NOMO-1 treated with dmso at 0.1 percent for 144 hours (cell line): ENCODE measurements around the gene LLPH.

Experiments
- DNase-seq: peaks from one replicate; lab custom pipeline; 2025; ENCODE audit not compliant: unreplicated experiment; lab: John Stamatoyannopoulos, UW

LLPH gene

GRCh38 chr12:66143868-66144267 lies 13.3 kb upstream of the LLPH start:
- no peak for DNase-seq

DNA sequence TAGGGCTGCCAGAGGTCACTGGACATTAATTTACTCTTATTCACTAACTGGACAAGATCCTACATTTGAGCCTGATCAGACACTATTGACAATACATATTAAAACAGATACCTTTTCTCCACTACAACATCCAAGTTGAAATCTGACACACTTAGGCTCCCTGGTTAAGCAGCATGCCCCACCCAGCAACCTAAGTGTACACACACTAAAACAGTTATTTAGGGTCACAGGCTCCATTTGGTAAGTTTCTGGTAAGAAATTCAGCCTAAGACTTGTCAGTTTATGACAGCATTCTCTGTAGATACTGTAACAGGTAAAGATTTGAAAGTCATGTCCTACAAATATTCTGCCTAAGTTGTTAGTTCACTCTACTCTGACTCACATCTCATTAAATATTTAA lies 12.3 kb upstream of the LLPH start:
- DNase-seq, result no peak

- no peak for DNase-seq
Observed at GRCh38 chr12:66141299-66141698, 10.7 kb upstream of the LLPH start.

DNA sequence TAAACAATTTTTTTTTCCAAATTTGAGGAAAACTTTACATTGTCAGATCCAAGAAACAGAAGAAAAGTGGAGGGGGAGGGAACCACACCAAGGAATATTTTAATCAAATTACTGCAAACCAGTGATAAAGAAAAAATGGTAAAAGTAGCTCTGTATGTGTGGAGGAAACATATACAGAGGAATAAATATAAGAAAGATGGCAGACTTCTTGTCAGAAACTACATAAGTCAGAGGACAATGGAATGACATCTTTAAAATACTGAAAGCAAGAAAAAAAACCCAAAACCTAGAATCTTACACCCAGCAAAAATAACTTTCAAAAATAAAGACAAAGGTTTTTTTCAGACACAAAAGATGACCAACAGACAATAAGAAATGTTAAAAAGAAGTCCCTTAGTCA lies 10.2 kb upstream of the LLPH start:
- DNase-seq, result no peak

- DNase-seq, result no peak
Observed at GRCh38 chr12:66139328-66139727, 8.8 kb upstream of the LLPH start.

- no peak for DNase-seq
Observed at GRCh38 chr12:66137937-66138336, 7.4 kb upstream of the LLPH start.

DNA sequence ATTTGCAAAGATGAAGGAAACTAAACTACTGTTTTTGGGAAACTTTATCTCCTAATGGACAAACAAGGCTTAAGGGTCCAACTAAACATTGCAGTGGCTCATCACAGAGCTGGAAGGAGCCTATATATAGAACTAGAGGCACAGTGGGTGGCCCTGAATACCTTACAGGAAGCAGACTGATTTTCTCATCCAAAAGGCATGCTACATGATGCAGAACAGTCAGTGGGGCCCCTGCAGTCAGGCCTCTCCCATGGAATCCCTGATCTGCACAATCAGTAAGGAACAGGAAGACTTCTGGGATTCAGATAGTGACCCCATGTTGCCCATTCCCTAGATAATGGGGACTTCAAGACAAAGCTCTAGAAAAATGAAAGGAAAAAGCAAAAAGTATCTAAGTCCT lies 1.9 kb upstream of the LLPH start:
- no peak for DNase-seq

GRCh38 chr12:66131067-66131688 lies 628 bp upstream of the LLPH start:
- no peak for DNase-seq

- no peak for DNase-seq
Observed at GRCh38 chr12:66129934-66130266, 650 bp downstream of the LLPH start.

- DNase-seq, result no peak
Observed at GRCh38 chr12:66127650-66128049, 2.9 kb downstream of the LLPH start.

- no peak for DNase-seq
Observed at GRCh38 chr12:66120477-66120876, 10.1 kb downstream of the LLPH start.

- DNase-seq, result peak; percentile 69
Observed at GRCh38 chr12:66119870-66120241, 10.7 kb downstream of the LLPH start.

DNA sequence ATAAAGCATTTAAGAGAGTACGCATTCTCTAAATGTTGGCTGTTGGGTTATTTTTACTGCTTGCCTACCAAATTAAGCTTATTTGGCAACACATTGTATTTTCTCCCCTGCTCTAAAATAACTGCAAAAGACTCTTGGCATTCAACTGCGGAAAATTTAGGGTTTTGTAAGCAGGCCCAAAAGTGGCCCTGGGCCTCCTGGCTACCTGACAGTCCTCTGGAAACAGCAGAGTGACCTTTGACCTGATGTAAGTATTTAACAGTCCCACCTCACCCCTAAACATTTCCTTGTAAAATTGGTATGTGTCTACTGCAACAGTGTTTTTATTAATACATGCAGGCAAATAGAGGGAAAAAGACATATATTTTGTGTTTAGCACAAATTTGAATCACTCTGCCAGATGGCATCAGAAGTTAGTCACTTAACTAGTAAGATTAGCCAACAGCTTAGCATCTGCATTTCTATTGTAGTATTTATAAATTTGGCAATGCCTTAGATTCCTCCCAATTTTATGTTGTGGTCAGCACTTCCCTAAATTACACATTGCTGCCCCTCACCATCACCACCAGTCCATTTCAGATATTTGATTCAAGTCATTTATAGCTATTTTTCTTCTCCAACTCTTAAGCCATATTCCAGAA lies 11.2 kb downstream of the LLPH start:
- peak; percentile 69 for DNase-seq

DNA sequence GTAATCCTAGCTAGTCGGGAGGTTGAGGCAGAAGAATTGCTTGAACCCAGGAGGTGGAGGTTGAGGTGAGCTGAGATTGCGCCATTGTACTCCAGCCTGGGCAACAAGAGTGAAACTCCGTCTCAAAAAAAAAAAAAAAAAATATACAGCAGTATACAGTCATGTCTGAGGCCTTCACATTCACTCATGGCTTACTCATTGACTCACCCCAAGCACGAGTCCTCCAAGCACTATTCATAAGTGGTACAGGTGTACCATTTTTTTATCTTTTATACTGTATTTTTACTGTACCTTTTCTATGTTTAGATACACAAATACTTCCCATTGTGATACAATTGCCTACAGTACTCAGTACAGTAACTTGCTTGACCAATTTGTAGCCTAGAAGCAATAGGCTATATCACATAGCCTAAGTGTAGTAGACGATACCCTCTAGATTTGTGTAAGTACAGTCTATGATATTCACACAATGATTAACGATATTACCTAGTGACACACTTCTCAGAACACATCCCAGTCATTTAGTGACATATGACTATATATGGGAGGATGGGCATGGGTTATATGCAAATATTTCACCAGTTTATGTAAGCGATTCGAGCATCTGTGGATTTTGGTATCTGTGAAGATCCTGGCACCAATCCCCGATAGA lies 12.2 kb downstream of the LLPH start:
- DNase-seq, result no peak

DNA sequence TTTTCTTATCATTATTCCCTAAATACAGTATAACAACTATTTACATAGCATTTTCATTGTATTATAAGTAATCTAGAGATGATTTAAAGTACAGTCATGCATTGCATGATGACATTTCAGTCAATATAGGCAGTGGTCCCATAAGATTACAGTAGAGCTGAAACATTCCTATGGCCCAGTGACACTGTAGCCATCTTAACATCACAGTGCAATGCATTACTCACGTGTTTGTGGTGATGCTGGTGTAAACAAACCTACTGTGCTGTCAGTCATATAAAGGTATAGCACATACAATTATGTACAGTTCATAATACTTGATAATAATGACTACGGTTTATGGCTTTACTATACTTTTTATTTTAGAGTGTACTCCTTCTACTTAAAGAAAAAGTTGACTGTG lies 13.3 kb downstream of the LLPH start:
- DNase-seq, result no peak

DNA sequence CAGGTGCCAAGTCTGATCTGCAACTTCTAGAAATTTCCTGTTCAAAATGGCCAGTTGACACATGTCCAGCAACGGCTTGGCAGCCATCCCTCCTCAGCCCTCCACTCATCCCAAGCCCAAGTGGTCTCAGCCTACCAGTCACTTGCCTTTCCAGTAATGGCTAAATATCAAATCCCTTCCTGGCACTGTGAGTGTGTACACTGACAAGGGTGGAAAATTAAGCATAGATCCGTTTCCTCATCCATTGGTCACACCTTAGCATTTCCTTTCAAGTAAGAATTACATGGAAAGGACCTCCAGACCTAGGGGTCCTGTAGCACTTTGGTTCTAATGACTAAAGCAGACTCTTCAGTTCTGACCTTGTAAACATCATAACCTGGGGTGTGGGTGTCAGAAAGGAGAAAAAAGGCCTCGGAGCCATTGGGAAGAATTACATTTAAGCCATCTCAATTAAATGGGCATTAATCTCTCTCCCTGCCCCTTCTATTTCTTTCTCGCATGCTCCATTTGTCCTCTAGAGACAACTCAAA lies 15.4 kb downstream of the LLPH start:
- DNase-seq, result no peak

- DNase-seq, result no peak
Observed at GRCh38 chr12:66113471-66113870, 17.1 kb downstream of the LLPH start.

DNA sequence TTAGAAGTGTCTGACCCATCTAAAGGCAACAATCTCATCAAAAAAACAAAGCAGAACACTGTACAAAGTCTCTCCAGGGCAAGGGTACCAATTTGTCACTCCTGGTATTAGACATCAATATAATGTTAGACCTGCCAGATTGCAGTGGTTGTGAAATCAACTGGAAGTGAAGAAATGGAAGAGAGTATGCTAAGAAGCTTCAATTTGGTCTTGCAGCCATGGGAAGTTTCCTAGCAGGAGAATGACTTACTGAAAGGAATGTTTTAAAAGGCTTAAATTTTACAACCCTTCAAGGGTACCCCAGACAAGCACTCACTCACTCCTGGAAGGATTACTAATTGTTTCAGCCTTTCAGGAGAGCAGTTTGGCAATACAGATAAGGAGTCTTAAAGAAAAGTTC lies 18.9 kb downstream of the LLPH start:
- DNase-seq, result no peak

GRCh38 chr12:66109056-66109455 lies 21.5 kb downstream of the LLPH start:
- DNase-seq, result no peak

DNA sequence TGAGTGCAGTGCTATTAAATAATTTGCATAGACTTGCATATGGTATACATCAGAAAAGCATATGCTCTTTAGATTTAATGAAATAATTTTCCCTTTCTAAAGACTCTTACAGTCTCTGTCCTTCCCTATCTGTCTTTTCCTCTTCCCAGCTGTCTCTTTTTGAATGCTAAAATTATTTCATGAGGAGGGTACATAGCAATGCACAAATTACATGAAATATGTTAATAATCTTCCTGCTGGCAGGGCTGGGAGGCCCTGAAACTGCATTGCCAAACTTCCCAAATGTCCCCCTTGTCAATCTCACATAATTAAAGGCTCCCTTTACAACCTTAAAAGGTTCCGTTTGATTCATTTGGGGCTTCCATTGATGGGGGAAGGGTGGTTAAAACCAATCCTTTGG lies 22.2 kb downstream of the LLPH start:
- no peak for DNase-seq

DNA sequence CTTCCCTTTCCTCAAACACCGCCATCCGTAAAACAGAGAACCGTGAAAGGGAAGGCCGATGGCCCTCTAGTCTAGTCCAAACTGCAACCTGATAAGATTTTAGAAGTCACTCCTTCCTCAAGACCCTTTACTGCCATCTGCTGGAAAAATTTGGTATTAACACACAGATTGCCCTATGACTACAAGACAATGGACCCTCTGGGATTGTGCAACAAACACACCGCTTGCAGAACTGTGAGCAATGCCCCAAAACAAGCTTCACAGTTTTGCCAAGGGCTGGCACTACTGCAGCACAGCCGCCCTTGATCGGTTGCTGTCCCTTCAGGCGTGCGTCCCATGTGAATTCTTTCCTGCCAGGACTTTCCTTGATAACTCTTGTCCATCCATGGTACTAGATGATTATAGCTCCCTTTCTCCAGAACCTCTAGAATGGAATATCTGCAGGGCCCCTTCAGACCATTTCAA lies 23.1 kb downstream of the LLPH start:
- DNase-seq, result peak; percentile 68
